ENCODE data around the gene GSAP. TPM values are rescaled to one million over a fixed set of nuclear protein-coding genes. Genes with fewer than 3 reads are reported as not detected.
"Not testable (repeated sequence)": the region's sequence is repeated elsewhere in the genome, so short reads cannot be mapped to it uniquely, and the experiment has no call there.

The GSAP gene
- total and polyA plus RNA-seq, 9 of the 15 experiments (the other 6 are each of a cell fraction or from before 2014, with no cell fraction given) = 0.13 TPM; not detected in 8

DNA sequence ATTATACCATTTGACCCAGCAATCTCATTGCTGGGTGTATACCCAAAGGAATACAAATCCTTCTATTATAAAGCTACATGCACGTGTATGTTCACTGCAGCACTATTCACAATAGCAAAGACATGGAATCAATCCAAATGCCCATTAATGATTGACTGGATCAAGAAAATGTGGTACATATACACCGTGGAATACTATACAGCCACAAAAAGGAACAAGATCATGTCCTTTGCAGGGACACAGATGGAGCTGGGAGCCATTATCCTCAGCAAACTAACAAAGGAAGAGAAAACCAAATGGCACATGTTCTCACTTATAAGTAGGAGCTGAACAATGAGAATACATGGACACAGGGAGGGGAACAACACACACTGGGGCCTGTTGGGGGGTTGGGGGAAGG lies 82.1 kb downstream of the GSAP start:
- WGBS (ENCODE audit: insufficient coverage, low coverage, missing lambda C conversion rate) = 3% methylated on average over 2 of the region's 2 CpGs

DNA sequence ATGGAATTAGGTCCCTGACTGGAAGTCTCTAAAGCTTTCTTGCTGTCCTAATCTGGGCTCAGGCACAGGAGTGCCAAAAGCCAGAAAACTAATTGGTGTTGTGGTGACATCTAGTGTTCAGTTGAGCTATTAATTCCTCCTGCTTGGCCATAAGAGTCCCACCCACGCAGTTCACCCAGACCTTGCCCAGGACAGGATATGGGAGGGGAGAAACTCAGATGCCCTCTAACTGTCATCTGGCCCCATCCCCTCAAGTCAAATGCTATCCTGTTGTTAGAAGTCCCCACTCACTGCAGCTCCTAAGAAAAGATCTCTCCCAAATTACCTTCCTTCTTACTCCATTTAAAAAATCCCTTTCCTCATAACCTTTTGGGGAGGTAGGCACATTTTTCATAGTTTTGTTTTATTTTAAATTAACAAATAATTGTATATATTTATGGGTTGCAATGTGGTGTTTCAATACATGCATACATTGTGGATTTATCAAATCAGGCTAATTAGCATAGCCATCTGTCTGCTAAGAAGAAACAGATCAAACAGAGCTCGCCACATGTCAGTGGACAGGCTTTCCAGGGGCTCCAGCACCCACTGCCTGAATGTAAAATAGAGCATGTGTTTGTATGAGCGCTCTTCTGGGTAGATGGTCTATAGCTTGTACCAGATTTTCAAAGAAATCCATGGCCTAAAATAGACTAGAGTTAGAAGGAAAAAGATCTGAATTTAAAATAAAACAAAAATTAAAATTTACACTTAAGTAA lies 84.0 kb downstream of the GSAP start:
- BruUV-seq (replicated peaks) = no TSS peak
- Histone ChIP-seq H4K20me1 (replicated peaks; ENCODE audit: control insufficient read depth, insufficient read depth, low read length) (no peaks in the 10 kb centered on the region), H3K79me2 (ENCODE audit: control insufficient read depth, insufficient read depth, low read length) (no peaks in the 10 kb centered on the region), H3K4me3 (no peak overlapping the region), H3K4me2 (ENCODE audit: insufficient read depth, low read length) (no peak overlapping the region), H3K27ac (ENCODE audit: extremely low read depth, low read depth, low read length) (no peak overlapping the region), H3K4me1 (replicated peaks in 1 of 2; ENCODE audit: control insufficient read depth in 2 of 2, insufficient read depth in 2 of 2, low read length in 2 of 2) (no peaks in the 10 kb centered on the region), H3K36me3 (ENCODE audit: control insufficient read depth, insufficient read depth, low read length) (no peaks in the 10 kb centered on the region), H3K9me1 (ENCODE audit: control insufficient read depth, insufficient read depth, low read length) (no peaks in the 10 kb centered on the region), H3K9ac (ENCODE audit: insufficient read depth in 1 of 2, low read depth in 2 of 2, low read length in 2 of 2) (no peak overlapping the region), H3K27me3 (ENCODE audit: control insufficient read depth in 2 of 2, insufficient read depth in 2 of 2, low read length in 2 of 2) (peaks cover 12 to 13% of the 10 kb centered on the region in 2 experiments; a peak in 4 of 5 replicates), H2AFZ (ENCODE audit: low read depth, low read length) (no peak overlapping the region), H3K9me3 (replicated peaks; ENCODE audit: control insufficient read depth, insufficient read depth, low read depth, low read length) (no peaks in the 10 kb centered on the region)
- in situ Hi-C loops (cut with MboI) = no loop called here
- WGBS (ENCODE audit: insufficient coverage, low coverage, missing lambda C conversion rate) = 13% methylated on average over 3 of the region's 3 CpGs
- DNase-seq (ENCODE audit: extremely low read depth in 1 of 4, low spot score in 3 of 4) (peak; percentile 75 to 86 (median 79)), ATAC-seq (peak; percentile 99), FAIRE-seq (peak; percentile 96)
- intact Hi-C loops (cut with micrococcal nuclease) = loop anchor here (2.0 to 5.0 kb wide), 2 partner anchors 85 to 815 kb away; no protein-coding TSS in a partner anchor
- ChIA-PET CTCF (ENCODE audit: low intra/inter-chr PET ratio) (interaction anchor here (0.6 to 1.5 kb wide), 2 partner anchors 86 to 1149 kb away, joined by 4 to 8 read pairs; no protein-coding TSS in a partner anchor), POLR2A (interaction anchor here (0.6 to 0.8 kb wide), 3 partner anchors 12 to 32 kb away, joined by 3 read pairs; no protein-coding TSS in a partner anchor)
- TF ChIP-seq EZH2 (IDR thresholded peaks at IDR 0.05; ENCODE audit: borderline replicate concordance, low read depth, low read length) = no peak
- no peak for TF ChIP-seq GATAD2A (IDR thresholded peaks at IDR 0.05)
- no peak for TF ChIP-seq FIP1L1 (IDR thresholded peaks at IDR 0.05; ENCODE audit: low read depth, low read length, poor library complexity, severe bottlenecking)
- no peak for TF ChIP-seq ZNF668 (CRISPR knock-in tag; IDR thresholded peaks at IDR 0.05)
- TF ChIP-seq NR2C1 (IDR thresholded peaks at IDR 0.05) = no peak
- TF ChIP-seq NR2C1 (tag; IDR thresholded peaks at IDR 0.05) = no peak
- no peak for TF ChIP-seq ATF2 (CRISPR knock-in tag; IDR thresholded peaks at IDR 0.05)
- no peak for TF ChIP-seq ZNF696 (CRISPR knock-in tag; conservative IDR thresholded peaks at IDR 0.05)
- TF ChIP-seq ARID3B (CRISPR knock-in tag; IDR thresholded peaks at IDR 0.05; ENCODE audit: borderline replicate concordance) = no peak
- 0 out of 2 replicates have a peak, but pooled peaks have one; percentile 31 for TF ChIP-seq KLF16 (IDR thresholded peaks at IDR 0.05)
- no peak for TF ChIP-seq RFX7 (CRISPR knock-in tag; IDR thresholded peaks at IDR 0.05)
- TF ChIP-seq EP300 (IDR thresholded peaks at IDR 0.05; ENCODE audit: low read length) = 0 out of 2 replicates have a peak, but pooled peaks have one; percentile 25

More for the DNA sequence above, 82.1 kb downstream of the GSAP start:
- H2AFZ ChIP-seq (ENCODE audit: low read depth, low read length); H3K36me3 ChIP-seq (ENCODE audit: control insufficient read depth, insufficient read depth, low read length); CTCF ChIA-PET (ENCODE audit: low intra/inter-chr PET ratio); H3K9me1 ChIP-seq (ENCODE audit: control insufficient read depth, insufficient read depth, low read length); in situ Hi-C loops (cut with MboI); H3K4me3 ChIP-seq; H3K4me1 ChIP-seq (replicated peaks in 1 of 2; ENCODE audit: control insufficient read depth in 2 of 2, insufficient read depth in 2 of 2, low read length in 2 of 2); H3K9ac ChIP-seq (ENCODE audit: insufficient read depth in 1 of 2, low read depth in 2 of 2, low read length in 2 of 2); H4K20me1 ChIP-seq (replicated peaks; ENCODE audit: control insufficient read depth, insufficient read depth, low read length); FAIRE-seq; BruUV-seq (replicated peaks); DNase-seq (ENCODE audit: extremely low read depth in 1 of 4, low spot score in 3 of 4); ATAC-seq; H3K4me2 ChIP-seq (ENCODE audit: insufficient read depth, low read length); H3K9me3 ChIP-seq (replicated peaks; ENCODE audit: control insufficient read depth, insufficient read depth, low read depth, low read length); H3K79me2 ChIP-seq (ENCODE audit: control insufficient read depth, insufficient read depth, low read length); H3K27ac ChIP-seq (ENCODE audit: extremely low read depth, low read depth, low read length); H3K27me3 ChIP-seq (ENCODE audit: control insufficient read depth in 2 of 2, insufficient read depth in 2 of 2, low read length in 2 of 2): not testable (repeated sequence)
- POLR2A ChIA-PET = interaction anchor here (1.2 kb wide), 1 partner anchor 11 kb away, joined by 3 read pairs; no protein-coding TSS in a partner anchor
- TF ChIP-seq ZNF146 (CRISPR knock-in tag; IDR thresholded peaks at IDR 0.05; ENCODE audit: unreplicated experiment) = peak; percentile 73
- intact Hi-C loops (cut with micrococcal nuclease) = loop anchor here (5.0 kb wide), 1 partner anchor 817 kb away; no protein-coding TSS in a partner anchor
